ENCODE data around the gene TMEM126B. TPM values are rescaled to one million over a fixed set of nuclear protein-coding genes. Genes with fewer than 3 reads are reported as not detected.

The TMEM126B gene
- total RNA-seq, 1 experiment from 2014 or later, result 38.1 TPM

GRCh38 chr11:85673393-85673792 lies 45.0 kb downstream of the TMEM126B start:
- peak in 1 of 2 experiments; percentile 17 for DNase-seq
- H3K9me2 ChIP-seq (ENCODE audit: insufficient read depth), result no peaks in the 10 kb centered on the region; the same call in 1 of the 2 replicates
- H3K36me3 ChIP-seq (ENCODE audit: low read depth), result no peaks in the 10 kb centered on the region
- no peaks in the 10 kb centered on the region for H3F3A ChIP-seq (ENCODE audit: insufficient read depth, low read depth)
- no peaks in the 10 kb centered on the region for H4K20me1 ChIP-seq (ENCODE audit: insufficient read depth)
- H3K9me3 ChIP-seq (ENCODE audit: insufficient read depth, low read depth), result peaks cover 10% of the 10 kb centered on the region; the same call in 1 of the 2 replicates
- H2AFZ ChIP-seq, result no peak overlapping the region
- H3K4me3 ChIP-seq, result no peak overlapping the region
- TF ChIP-seq EZH2 (IDR thresholded peaks at IDR 0.05; ENCODE audit: low read depth) (no peak), CTCF (conservative IDR thresholded peaks at IDR 0.05) (no peak)
- ChIA-PET POLR2A (ENCODE audit: unreplicated experiment) (no interaction called here), CTCF (no interaction called here)
- H3K27ac ChIP-seq, result no peak overlapping the region
- no peaks in the 10 kb centered on the region for H3K27me3 ChIP-seq (ENCODE audit: insufficient read depth, low read depth)
- H3K4me1 ChIP-seq (replicated peaks; ENCODE audit: insufficient read depth), result no peaks in the 10 kb centered on the region
- intact Hi-C loops (cut with micrococcal nuclease; ENCODE audit: unreplicated experiment), result no loop called here
- no peak overlapping the region for H3K4me2 ChIP-seq
- H3K79me2 ChIP-seq (ENCODE audit: low read depth), result no peaks in the 10 kb centered on the region
- no TSS peak for BruUV-seq (replicated peaks)

- Histone ChIP-seq H2AFZ (no peak overlapping the region), H3F3A (ENCODE audit: insufficient read depth, low read depth) (no peaks in the 10 kb centered on the region), H3K4me3 (no peak overlapping the region), H3K27me3 (ENCODE audit: insufficient read depth, low read depth) (no peaks in the 10 kb centered on the region), H3K27ac (no peak overlapping the region), H3K9me3 (ENCODE audit: insufficient read depth, low read depth) (peaks cover under 1% of the 10 kb centered on the region; the same call in 1 of the 2 replicates), H3K4me1 (replicated peaks; ENCODE audit: insufficient read depth) (no peaks in the 10 kb centered on the region), H3K79me2 (ENCODE audit: low read depth) (no peaks in the 10 kb centered on the region), H4K20me1 (ENCODE audit: insufficient read depth) (no peaks in the 10 kb centered on the region), H3K36me3 (ENCODE audit: low read depth) (no peaks in the 10 kb centered on the region), H3K9me2 (ENCODE audit: insufficient read depth) (no peaks in the 10 kb centered on the region; the same call in 1 of the 2 replicates), H3K4me2 (no peak overlapping the region)
- DNase-seq, result no peak
- intact Hi-C loops (cut with micrococcal nuclease; ENCODE audit: unreplicated experiment), result no loop called here
- no peak for TF ChIP-seq CTCF (conservative IDR thresholded peaks at IDR 0.05)
- no TSS peak for BruUV-seq (replicated peaks)
- ChIA-PET POLR2A (ENCODE audit: unreplicated experiment) (interaction anchor here (0.6 kb wide), 1 partner anchor 31 kb away, joined by 5 read pairs; no protein-coding TSS in a partner anchor), CTCF (no interaction called here)
Measured at GRCh38 chr11:85679576-85679975, 51.2 kb downstream of the TMEM126B start.

DNA sequence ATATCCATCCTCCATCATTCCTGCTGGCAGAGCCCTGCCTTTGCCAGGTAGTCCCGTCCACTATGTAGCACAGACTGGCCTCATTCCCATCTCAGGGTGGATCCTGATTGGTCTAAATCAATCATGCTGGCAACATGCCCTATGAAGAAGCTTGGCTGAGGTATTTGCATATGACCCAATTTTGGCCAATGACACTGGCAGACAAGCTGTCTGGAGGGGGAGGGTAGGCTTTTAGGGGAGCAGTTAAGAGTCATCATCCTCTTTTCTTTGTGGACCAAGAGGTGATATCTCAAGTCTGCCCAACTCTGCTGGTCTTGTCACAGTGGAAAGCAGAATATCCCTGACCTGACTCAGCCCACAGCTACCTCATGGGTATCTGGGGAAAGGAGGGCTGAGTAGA lies 52.5 kb downstream of the TMEM126B start:
- no peak overlapping the region for H3K4me2 ChIP-seq
- H3K9me2 ChIP-seq (ENCODE audit: insufficient read depth), result no peaks in the 10 kb centered on the region; the same call in 1 of the 2 replicates
- no peak overlapping the region for H3K27ac ChIP-seq
- no peaks in the 10 kb centered on the region for H3K79me2 ChIP-seq (ENCODE audit: low read depth)
- TF ChIP-seq CTCF (conservative IDR thresholded peaks at IDR 0.05) (no peak), EZH2 (IDR thresholded peaks at IDR 0.05; ENCODE audit: low read depth) (no peak)
- H3K36me3 ChIP-seq (ENCODE audit: low read depth), result no peaks in the 10 kb centered on the region
- DNase-seq, result no peak
- CTCF ChIA-PET, result no interaction called here
- H3K9me3 ChIP-seq (ENCODE audit: insufficient read depth, low read depth), result no peaks in the 10 kb centered on the region
- intact Hi-C loops (cut with micrococcal nuclease; ENCODE audit: unreplicated experiment), result no loop called here
- H3F3A ChIP-seq (ENCODE audit: insufficient read depth, low read depth), result no peaks in the 10 kb centered on the region
- H3K27me3 ChIP-seq (ENCODE audit: insufficient read depth, low read depth), result no peaks in the 10 kb centered on the region
- no peaks in the 10 kb centered on the region for H3K4me1 ChIP-seq (replicated peaks; ENCODE audit: insufficient read depth)
- no peak overlapping the region for H3K4me3 ChIP-seq
- H4K20me1 ChIP-seq (ENCODE audit: insufficient read depth), result no peaks in the 10 kb centered on the region
- H2AFZ ChIP-seq, result no peak overlapping the region
- BruUV-seq (replicated peaks), result no TSS peak
- POLR2A ChIA-PET (ENCODE audit: unreplicated experiment), result interaction anchor here (0.6 kb wide), 1 partner anchor 564 kb away, joined by 3 read pairs; no protein-coding TSS in a partner anchor

Measured in PC-9 (cell line).